HepG2 (cell line): ENCODE data around the gene PIGZ. TPM values are rescaled to one million over a fixed set of nuclear protein-coding genes. Genes with fewer than 3 reads are reported as not detected.

Source experiments
- ARNT ChIP-seq: fragments of 450-650 bp; IDR thresholded peaks from 2 replicates; pipeline ENCODE4 v1.6.1; 2017
- ARNT2 ChIP-seq: sonication (generic); formaldehyde crosslinking; IDR thresholded peaks from 2 replicates; pipeline ENCODE4 v1.8.0; 2022; ENCODE audit warnings: mild to moderate bottlenecking, low read depth, missing genetic modification reagents, moderate library complexity
- CREB1 ChIP-seq, 2 experiments: fragments of 450-650 bp in 1 of 2; IDR thresholded peaks; 2 replicates each; pipeline ENCODE4 v1.6.1; 2016 to 2017; ENCODE audit warnings: control low read depth in 1 of 2, mild to moderate bottlenecking in 1 of 2, missing compliant biosample characterization in 1 of 2, missing genetic modification characterization in 1 of 2
- DMAP1 ChIP-seq: IDR thresholded peaks from 2 replicates; pipeline ENCODE4 v1.6.1; 2016
- EEA1 ChIP-seq: sonication (generic); formaldehyde crosslinking; IDR thresholded peaks from 2 replicates; pipeline ENCODE4 v1.5.1; 2020; ENCODE audit warnings: mild to moderate bottlenecking, missing genetic modification reagents, borderline replicate concordance
- GATAD2A ChIP-seq: IDR thresholded peaks from 2 replicates; pipeline ENCODE4 v1.6.1; 2016
- HNF1B ChIP-seq: sonication (generic); formaldehyde crosslinking; IDR thresholded peaks from 2 replicates; pipeline ENCODE4 v1.5.1; 2020; ENCODE audit warnings: mild to moderate bottlenecking, moderate library complexity, missing genetic modification reagents
- HNRNPH1 ChIP-seq: fragments of 200-400 bp; formaldehyde crosslinking; optimal IDR thresholded peaks from 2 replicates; pipeline ENCODE3; 2017; ENCODE audit warnings: mild to moderate bottlenecking, low read depth, low read length
- HOXA7 ChIP-seq: sonication (generic); formaldehyde crosslinking; IDR thresholded peaks from 2 replicates; pipeline ENCODE4 v1.8.1; 2022; ENCODE audit warnings: mild to moderate bottlenecking, missing genetic modification reagents, moderate library complexity
- MIXL1 ChIP-seq: IDR thresholded peaks from 2 replicates; pipeline ENCODE4 v1.6.1; 2016
- NCOA1 ChIP-seq: sonication (generic); formaldehyde crosslinking; IDR thresholded peaks from 2 replicates; pipeline ENCODE4 v1.9.0; 2021; ENCODE audit warnings: missing genetic modification reagents
- NFKB2 ChIP-seq: sonication (generic); formaldehyde crosslinking; IDR thresholded peaks from 2 replicates; pipeline ENCODE4 v1.4.0; 2020; ENCODE audit warnings: missing genetic modification reagents, borderline replicate concordance
- NKX3-1 ChIP-seq: sonication (generic); formaldehyde crosslinking; IDR thresholded peaks from 2 replicates; pipeline ENCODE4 v1.5.0; 2020; ENCODE audit warnings: missing genetic modification reagents
- PATZ1 ChIP-seq: sonication (generic); formaldehyde crosslinking; IDR thresholded peaks from 2 replicates; pipeline ENCODE4 v1.4.0; 2020; ENCODE audit warnings: missing genetic modification reagents
- PHF20 ChIP-seq: sonication (generic); formaldehyde crosslinking; IDR thresholded peaks from 2 replicates; pipeline ENCODE4 v1.5.0; 2020; ENCODE audit warnings: mild to moderate bottlenecking, missing genetic modification reagents
- SMAD9 ChIP-seq: sonication (generic); formaldehyde crosslinking; IDR thresholded peaks from 2 replicates; pipeline ENCODE4 v1.5.1; 2020; ENCODE audit warnings: mild to moderate bottlenecking, missing genetic modification reagents
- TAF1 ChIP-seq: sonication (generic); formaldehyde crosslinking; IDR thresholded peaks from 2 replicates; pipeline ENCODE4 v1.4.0; 2020; ENCODE audit warnings: missing genetic modification reagents
- WIZ ChIP-seq: sonication (generic); formaldehyde crosslinking; IDR thresholded peaks from 2 replicates; pipeline ENCODE4 v1.5.1; 2020; ENCODE audit warnings: mild to moderate bottlenecking, missing genetic modification reagents
- ZHX2 ChIP-seq, 2 experiments: sonication (generic) in 1 of 2; formaldehyde crosslinking in 1 of 2; IDR thresholded peaks; 2 replicates each; pipeline versions ENCODE4 v1.6.1 to v1.9.0; 2014 to 2022; ENCODE audit warnings: antibody characterized with exemption in 1 of 2, borderline replicate concordance in 1 of 2, inconsistent platforms in 1 of 2, low read depth in 1 of 2, missing genetic modification reagents in 1 of 2
- ZKSCAN5 ChIP-seq: sonication (generic); formaldehyde crosslinking; IDR thresholded peaks from 2 replicates; pipeline ENCODE4 v1.5.1; 2020; ENCODE audit warnings: mild to moderate bottlenecking, missing genetic modification reagents
- ZNF501 ChIP-seq: sonication (generic); formaldehyde crosslinking; IDR thresholded peaks from 2 replicates; pipeline ENCODE4 v1.5.1; 2020; ENCODE audit warnings: mild to moderate bottlenecking, moderate library complexity, missing genetic modification reagents
- ZNF547 ChIP-seq: sonication (generic); formaldehyde crosslinking; IDR thresholded peaks from 2 replicates; pipeline ENCODE4 v1.5.1; 2020; ENCODE audit warnings: mild to moderate bottlenecking, missing genetic modification reagents
- ZNF660 ChIP-seq: sonication (generic); formaldehyde crosslinking; IDR thresholded peaks from 2 replicates; pipeline ENCODE4 v1.5.1; 2020; ENCODE audit warnings: mild to moderate bottlenecking, low read depth, missing genetic modification reagents, borderline replicate concordance
- polyA plus RNA-seq, 8 experiments: library from polyadenylated mRNA; depleted of rRNA in 3 of 8; stranded (reverse) in 7 of 8; unstranded in 1 of 8; fragments of >200 nt; fragmentation: Illumina TruSeq in 4 of 8; extraction: Trizol in 4 of 8; gene quantifications; 2 replicates each; pipeline versions ENCODE4 v1.2.1 to v1.2.3, GENCODE V29; 2011 to 2016; ENCODE audit warnings: low read depth in 4 of 8, missing spikeins in 1 of 8, mixed read lengths in 1 of 8; ENCODE audit not compliant: insufficient read depth in 1 of 8
- total RNA-seq, 5 experiments: library from RNA; depleted of rRNA; stranded (reverse); fragments of >200 nt; fragmentation: Illumina TruSeq; extraction: Trizol; gene quantifications; 2 replicates each; pipeline ENCODE4 v1.2.3, GENCODE V29; 2016; ENCODE audit warnings: low read depth in 1 of 5

PIGZ gene
- total and polyA plus RNA-seq, 2 of the 13 experiments (the other 11 are each of a cell fraction or from before 2014, with no cell fraction given) = 4.7 to 60.5 TPM

- no peak for TF ChIP-seq ZHX2 (IDR thresholded peaks at IDR 0.05; ENCODE audit: low read depth)
- no peak for TF ChIP-seq ZHX2 (CRISPR knock-in tag; IDR thresholded peaks at IDR 0.05; ENCODE audit: borderline replicate concordance)
- no peak for TF ChIP-seq MIXL1 (CRISPR knock-in tag)
- TF ChIP-seq ZNF501 (CRISPR knock-in tag) = no peak
- no peak for TF ChIP-seq DMAP1 (CRISPR knock-in tag)
- TF ChIP-seq HNRNPH1 = no peak
- no peak for TF ChIP-seq ARNT2
- TF ChIP-seq CREB1 (IDR thresholded peaks at IDR 0.05) = no peak
- no peak for TF ChIP-seq CREB1 (CRISPR knock-in tag; IDR thresholded peaks at IDR 0.05)
- TF ChIP-seq HOXA7 = no peak
- no peak; the same call in 1 of the 2 replicates for TF ChIP-seq GATAD2A (CRISPR knock-in tag)
- 0 out of 2 replicates have a peak, but pooled peaks have one; percentile 2 for TF ChIP-seq NKX3-1
- TF ChIP-seq PHF20 (CRISPR knock-in tag) = no peak
- 0 out of 2 replicates have a peak, but pooled peaks have one; percentile 33 for TF ChIP-seq SMAD9 (CRISPR knock-in tag)
- TF ChIP-seq ARNT = no peak
- no peak for TF ChIP-seq NCOA1
- TF ChIP-seq PATZ1 = peak; percentile 61; the same call in 1 of the 2 replicates
- peak; percentile 28; the same call in 1 of the 2 replicates for TF ChIP-seq NFKB2 (CRISPR knock-in tag)
- TF ChIP-seq EEA1 (CRISPR knock-in tag) = no peak
- TF ChIP-seq TAF1 = peak; percentile 26; the same call in 1 of the 2 replicates
- peak; percentile 11; the same call in 1 of the 2 replicates for TF ChIP-seq ZNF547 (CRISPR knock-in tag)
- no peak for TF ChIP-seq ZKSCAN5 (CRISPR knock-in tag)
- TF ChIP-seq WIZ (CRISPR knock-in tag) = no peak
- no peak for TF ChIP-seq ZNF660 (CRISPR knock-in tag)
- no peak for TF ChIP-seq HNF1B
These were observed 564 bp upstream of the PIGZ start (continued) for GRCh38 chr3:196969134-196969659.
